WTC11 (cell line): ENCODE data around the gene GSTP1. TPM values are rescaled to one million over a fixed set of nuclear protein-coding genes. Genes with fewer than 3 reads are reported as not detected.

Source experiments
- ATAC-seq: fragments of 200-7000 bp; cut with Tn5 transposase; 2 replicates; pipeline ENCODE4 v1.10.0; 2021; ENCODE audit warnings: mild to moderate bottlenecking, moderate library complexity
- CTCF ChIA-PET: fragments of 300-600 bp; sonication (Branson Sonifier 250); formaldehyde crosslinking; loops from one replicate; lab custom pipeline; 2021; ENCODE audit warnings: antibody characterized with exemption; lab: Charles Lee
- POLR2A ChIA-PET: fragments of 350-600 bp; sonication (Branson Sonifier 250); formaldehyde crosslinking; loops from one replicate; lab custom pipeline; 2021; ENCODE audit warnings: antibody characterized with exemption; lab: Charles Lee
- DNase-seq: peaks from one replicate; pipeline ENCODE4 v3.0.0; 2021; ENCODE audit warnings: low spot score
- H3K27ac Mint-ChIP-seq: 2 replicates; pipeline ENCODE4 v1.8.0; 2021; ENCODE audit warnings: mixed read lengths
- H3K27me3 Mint-ChIP-seq: 2 replicates; pipeline ENCODE4 v1.8.0; 2021; ENCODE audit warnings: low read depth, mild to moderate bottlenecking, moderate library complexity, mixed read lengths
- H3K36me3 Mint-ChIP-seq: 2 replicates; pipeline ENCODE4 v1.8.0; 2021; ENCODE audit warnings: mixed read lengths
- H3K4me1 Mint-ChIP-seq: 2 replicates; pipeline ENCODE4 v1.8.0; 2022; ENCODE audit warnings: mixed read lengths
- H3K4me3 Mint-ChIP-seq: 2 replicates; pipeline ENCODE4 v1.8.0; 2021; ENCODE audit warnings: mild to moderate bottlenecking, moderate library complexity, mixed read lengths
- H3K9me3 Mint-ChIP-seq: 2 replicates; pipeline ENCODE4 v1.8.0; 2021; ENCODE audit warnings: mixed read lengths
- ATF2 ChIP-seq: sonication (generic); formaldehyde crosslinking; IDR thresholded peaks from 2 replicates; pipeline ENCODE4 v1.8.1; 2022; ENCODE audit warnings: low read depth, missing genetic modification reagents, borderline replicate concordance
- ATF3 ChIP-seq: sonication (generic); formaldehyde crosslinking; conservative IDR thresholded peaks from 2 replicates; pipeline ENCODE4 v1.8.1; 2022; ENCODE audit warnings: mild to moderate bottlenecking, missing genetic modification reagents
- CDX4 ChIP-seq: fragments of 250-450 bp; sonication (Bioruptor Pico); IDR thresholded peaks from 2 replicates; pipeline ENCODE4 v1.9.0; 2021; ENCODE audit warnings: moderate library complexity, mild to moderate bottlenecking, inconsistent platforms, borderline replicate concordance
- FOXP1 ChIP-seq: sonication (generic); formaldehyde crosslinking; IDR thresholded peaks from 2 replicates; pipeline ENCODE4 v1.8.0; 2022; ENCODE audit warnings: missing genetic modification reagents, mild to moderate bottlenecking, moderate library complexity, borderline replicate concordance
- GRHL2 ChIP-seq: fragments of 250-450 bp; sonication (Bioruptor Pico); IDR thresholded peaks from 2 replicates; pipeline ENCODE4 v1.8.0; 2022; ENCODE audit warnings: mild to moderate bottlenecking, moderate library complexity; ENCODE audit not compliant: insufficient replicate concordance, severe bottlenecking
- IRF1 ChIP-seq: sonication (generic); formaldehyde crosslinking; IDR thresholded peaks from 2 replicates; pipeline ENCODE4 v1.8.0; 2023; ENCODE audit warnings: missing genetic modification reagents
- IRF2 ChIP-seq: sonication (generic); formaldehyde crosslinking; IDR thresholded peaks from 2 replicates; pipeline ENCODE4 v1.8.0; 2022; ENCODE audit warnings: low read depth, missing genetic modification reagents, borderline replicate concordance
- JUN ChIP-seq: sonication (generic); formaldehyde crosslinking; IDR thresholded peaks from 2 replicates; pipeline ENCODE4 v1.8.0; 2023; ENCODE audit warnings: mild to moderate bottlenecking, missing genetic modification reagents
- MLX ChIP-seq: sonication (generic); formaldehyde crosslinking; IDR thresholded peaks from 2 replicates; pipeline ENCODE4 v1.8.1; 2023; ENCODE audit warnings: mild to moderate bottlenecking, missing genetic modification reagents, moderate library complexity
- NFE2L1 ChIP-seq: sonication (generic); formaldehyde crosslinking; IDR thresholded peaks from 2 replicates; pipeline ENCODE4 v1.8.1; 2023; ENCODE audit warnings: missing genetic modification reagents
- SMAD3 ChIP-seq: sonication (generic); formaldehyde crosslinking; IDR thresholded peaks from 2 replicates; pipeline ENCODE4 v1.8.0; 2022; ENCODE audit warnings: missing genetic modification reagents, mild to moderate bottlenecking, borderline replicate concordance
- SMAD4 ChIP-seq: sonication (generic); formaldehyde crosslinking; IDR thresholded peaks from 2 replicates; pipeline ENCODE4 v1.8.0; 2022; ENCODE audit warnings: mild to moderate bottlenecking, missing genetic modification reagents
- USF1 ChIP-seq: sonication (generic); formaldehyde crosslinking; IDR thresholded peaks from 2 replicates; pipeline ENCODE4 v1.8.0; 2022; ENCODE audit warnings: mild to moderate bottlenecking, missing genetic modification reagents
- ZBTB21 ChIP-seq: sonication (generic); formaldehyde crosslinking; IDR thresholded peaks from 2 replicates; pipeline ENCODE4 v1.8.1; 2023; ENCODE audit warnings: mild to moderate bottlenecking, missing genetic modification reagents, borderline replicate concordance
- ZNF281 ChIP-seq: sonication (generic); formaldehyde crosslinking; IDR thresholded peaks from 2 replicates; pipeline ENCODE4 v1.8.0; 2023; ENCODE audit warnings: mild to moderate bottlenecking, missing genetic modification reagents
- ZNF317 ChIP-seq: sonication (generic); formaldehyde crosslinking; IDR thresholded peaks from 2 replicates; pipeline ENCODE4 v1.8.1; 2023; ENCODE audit warnings: low read depth, mild to moderate bottlenecking, moderate library complexity, missing genetic modification reagents, borderline replicate concordance
- total RNA-seq: library from RNA; stranded (reverse); gene quantifications from 3 replicates; pipeline ENCODE4 v1.2.3, GENCODE V29; 2021
- TF ChIP-seq, protein P1 (sequence below): sonication (generic); formaldehyde crosslinking; IDR thresholded peaks from 2 replicates; pipeline ENCODE4 v1.8.0; 2022; ENCODE audit warnings: mild to moderate bottlenecking, missing genetic modification reagents

Gene GSTP1
- total RNA-seq, 1 experiment from 2014 or later: 1,452 TPM

DNA sequence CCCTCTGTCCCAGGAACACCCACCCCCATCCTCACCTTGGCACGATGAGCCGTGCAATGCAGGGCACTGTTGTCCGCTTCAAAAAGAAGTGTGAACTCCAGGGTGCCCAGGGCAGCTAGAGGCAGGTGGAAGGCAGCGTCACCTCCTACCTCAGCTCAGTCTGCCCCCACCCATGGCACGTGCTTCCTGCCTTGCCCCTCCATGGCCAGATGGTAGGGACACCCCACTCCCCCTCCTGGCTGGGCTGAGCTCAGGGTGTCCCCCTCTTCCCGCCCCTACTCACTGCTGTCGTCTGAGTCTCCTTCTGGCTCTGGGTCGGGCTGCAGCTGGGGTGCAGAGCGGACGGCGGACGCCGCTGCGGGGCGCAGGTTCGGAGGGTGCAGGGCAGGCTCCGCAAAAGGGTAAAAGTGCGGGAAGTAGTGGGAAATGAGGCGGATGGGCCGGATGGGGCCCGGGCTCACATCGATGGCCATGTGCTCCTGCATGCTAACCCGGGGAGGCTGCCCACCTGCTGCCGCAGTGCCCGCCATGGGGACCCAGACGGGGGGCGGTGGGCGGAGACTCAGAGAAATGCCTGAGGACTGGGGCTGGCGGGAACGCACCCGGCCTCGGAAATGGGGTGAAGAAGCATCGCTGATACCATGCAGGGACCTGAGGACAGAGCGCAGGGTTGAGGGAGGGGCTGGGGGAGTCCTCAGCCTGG is 32.3 kb downstream of the GSTP1 start:
- Mint-ChIP-seq H3K27ac (no peak overlapping the region), H3K36me3 (peaks cover 8% of the 10 kb centered on the region), H3K4me1 (peaks cover 47% of the 10 kb centered on the region), H3K27me3 (peaks cover 40% of the 10 kb centered on the region), H3K4me3 (0 out of 2 replicates have a peak overlapping the region, but pooled peaks have one; percentile 18), H3K9me3 (no peaks in the 10 kb centered on the region; the same call in 1 of the 2 replicates)
- POLR2A ChIA-PET: interaction anchor here (3.3 kb wide), 1 partner anchor 14 kb away, joined by 13 read pairs; the partner anchor contains the start of gene NUDT8
- DNase-seq (no peak), ATAC-seq (no peak)
- CTCF ChIA-PET: interaction anchor here (0.6 to 10.2 kb wide), 8 partner anchors 14 to 130 kb away, joined by 3 to 200 read pairs (median 6); partner anchors contain the start of genes GSTP1 and NUDT8
- TF ChIP-seq MLX (CRISPR knock-in tag) (no peak), CDX4 (CRISPR knock-in tag) (no peak), SMAD3 (CRISPR knock-in tag) (no peak), FOXP1 (peak; percentile 69; the same call in 1 of the 2 replicates), USF1 (CRISPR knock-in tag) (0 out of 2 replicates have a peak, but pooled peaks have one; percentile 31), ZNF317 (CRISPR knock-in tag) (no peak)
- TF ChIP-seq, protein P1, sequence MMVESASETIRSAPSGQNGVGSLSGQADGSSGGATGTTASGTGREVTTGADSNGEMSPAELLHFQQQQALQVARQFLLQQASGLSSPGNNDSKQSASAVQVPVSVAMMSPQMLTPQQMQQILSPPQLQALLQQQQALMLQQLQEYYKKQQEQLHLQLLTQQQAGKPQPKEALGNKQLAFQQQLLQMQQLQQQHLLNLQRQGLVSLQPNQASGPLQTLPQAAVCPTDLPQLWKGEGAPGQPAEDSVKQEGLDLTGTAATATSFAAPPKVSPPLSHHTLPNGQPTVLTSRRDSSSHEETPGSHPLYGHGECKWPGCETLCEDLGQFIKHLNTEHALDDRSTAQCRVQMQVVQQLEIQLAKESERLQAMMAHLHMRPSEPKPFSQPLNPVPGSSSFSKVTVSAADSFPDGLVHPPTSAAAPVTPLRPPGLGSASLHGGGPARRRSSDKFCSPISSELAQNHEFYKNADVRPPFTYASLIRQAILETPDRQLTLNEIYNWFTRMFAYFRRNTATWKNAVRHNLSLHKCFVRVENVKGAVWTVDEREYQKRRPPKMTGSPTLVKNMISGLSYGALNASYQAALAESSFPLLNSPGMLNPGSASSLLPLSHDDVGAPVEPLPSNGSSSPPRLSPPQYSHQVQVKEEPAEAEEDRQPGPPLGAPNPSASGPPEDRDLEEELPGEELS (CRISPR knock-in tag): no peak

GRCh38 chr11:67616431-67617242 is 33.0 kb downstream of the GSTP1 start:
- Mint-ChIP-seq H3K27me3 (peaks cover 40% of the 10 kb centered on the region), H3K36me3 (peaks cover 7% of the 10 kb centered on the region), H3K9me3 (no peaks in the 10 kb centered on the region; the same call in 1 of the 2 replicates), H3K4me3 (peak overlapping the region; percentile 25), H3K27ac (no peak overlapping the region), H3K4me1 (peaks cover 47% of the 10 kb centered on the region)
- CTCF ChIA-PET: interaction anchor here (0.9 to 10.2 kb wide), 8 partner anchors 13 to 83 kb away, joined by 3 to 200 read pairs (median 5); partner anchors contain the start of genes GSTP1 and NUDT8
- ATAC-seq: peak; percentile 8; the same call in 1 of the 2 replicates
- POLR2A ChIA-PET: interaction anchor here (3.3 kb wide), 1 partner anchor 13 kb away, joined by 13 read pairs; the partner anchor contains the start of gene NUDT8
- DNase-seq: no peak
- TF ChIP-seq ZBTB21 (CRISPR knock-in tag) (no peak), USF1 (CRISPR knock-in tag) (no peak), FOXP1 (no peak), IRF2 (CRISPR knock-in tag) (no peak), NFE2L1 (CRISPR knock-in tag) (no peak), ATF2 (no peak), JUN (CRISPR knock-in tag) (no peak), ATF3 (no peak), IRF1 (CRISPR knock-in tag) (no peak), ZNF281 (CRISPR knock-in tag) (no peak), GRHL2 (CRISPR knock-in tag) (no peak), SMAD4 (no peak)
